Aorta (tissue), 5 donors: ENCODE measurements around the gene PDS5A. TPM values are rescaled to one million over a fixed set of nuclear protein-coding genes. Genes with fewer than 3 reads are reported as not detected.
"Not testable (repeated sequence)": the region's sequence is repeated elsewhere in the genome, so short reads cannot be mapped to it uniquely, and the experiment has no call there.

Source experiments
- ATAC-seq: fragments of 200-7000 bp; cut with Tn5 transposase; one replicate; pipeline ENCODE4 v1.9.1; 2022; ENCODE audit warnings: moderate library complexity; ENCODE audit not compliant: low FRiP score
- DNase-seq, 2 donors: peaks; one replicate each; pipeline ENCODE4 v3.0.0-alpha.2; 2020
- H3K27ac ChIP-seq, 2 donors: one replicate each; pipeline ENCODE4 v1.5.1; 2013; ENCODE audit warnings: low read length in 2 of 2, mild to moderate bottlenecking in 2 of 2, moderate library complexity in 2 of 2, control low read depth in 1 of 2, inconsistent platforms in 1 of 2, low read depth in 1 of 2
- H3K27me3 ChIP-seq, 2 donors: one replicate each; pipeline ENCODE4 v1.6.1; 2013; ENCODE audit warnings: control low read depth in 1 of 2, low read length in 1 of 2, mild to moderate bottlenecking in 1 of 2, moderate library complexity in 1 of 2; ENCODE audit not compliant: insufficient read depth in 2 of 2, control insufficient read depth in 1 of 2
- H3K36me3 ChIP-seq, 2 donors: one replicate each; pipeline ENCODE4 v1.6.1; 2013; ENCODE audit warnings: control low read depth in 1 of 2, low read length in 1 of 2, mild to moderate bottlenecking in 1 of 2; ENCODE audit not compliant: insufficient read depth in 2 of 2, control insufficient read depth in 1 of 2
- H3K4me1 ChIP-seq, 2 donors: one replicate each; pipeline ENCODE4 v1.6.1; 2013; ENCODE audit warnings: low read length in 2 of 2, control low read depth in 1 of 2, mild to moderate bottlenecking in 1 of 2, moderate library complexity in 1 of 2; ENCODE audit not compliant: insufficient read depth in 2 of 2, control insufficient read depth in 1 of 2
- H3K4me3 ChIP-seq, 2 donors: one replicate each; pipeline ENCODE4 v1.5.1; 2013; ENCODE audit warnings: low read length in 2 of 2, control low read depth in 1 of 2, mild to moderate bottlenecking in 1 of 2
- H3K9me3 ChIP-seq: one replicate; pipeline ENCODE4 v1.6.1; 2013; ENCODE audit warnings: mild to moderate bottlenecking, low read length; ENCODE audit not compliant: control insufficient read depth
- WGBS, 2 donors: extraction: QIAGEN DNeasy Blood & Tissue Kit; methylation state at CpG; one replicate each; pipeline ENCODE4 v1.1.7; 2013; 5-methylcytosine and 5-hydroxymethylcytosine counted together
- intact Hi-C, 2 donors: fragments of 100-400 bp; cut with DNase I; formaldehyde crosslinking; loops; one replicate each; pipeline versions ENCODE4 v1.14.2 to v1.15.0; 2022
- polyA plus RNA-seq, 2 donors: library from polyadenylated mRNA; stranded (reverse); fragments of 200-250 nt; gene quantifications; one replicate each; pipeline ENCODE4 v1.2.3, GENCODE V29; 2013
- total RNA-seq, 2 donors: library from RNA; stranded (reverse); fragmentation: NEBNext Ultra II Directional; extraction: Animal tissue kit (Norgen Biotek cat#: 25700); gene quantifications; one replicate each; pipeline ENCODE4 v1.2.1, GENCODE V29; 2021
- donor health status: healthy with polysubstance abuse.
- donor health status: Bipolar disorder and iron deficiency.
- donor health status: DM: no; HTN: no; CAD: no.
- donor health status: DM: no; HTN: no; CAD: no.
- donor health status: DM: yes; HTN: yes; CAD: no.

Gene PDS5A
- total and polyA plus RNA-seq, 4 donors: 13.8 to 73.3 (median 32.3) TPM

DNA sequence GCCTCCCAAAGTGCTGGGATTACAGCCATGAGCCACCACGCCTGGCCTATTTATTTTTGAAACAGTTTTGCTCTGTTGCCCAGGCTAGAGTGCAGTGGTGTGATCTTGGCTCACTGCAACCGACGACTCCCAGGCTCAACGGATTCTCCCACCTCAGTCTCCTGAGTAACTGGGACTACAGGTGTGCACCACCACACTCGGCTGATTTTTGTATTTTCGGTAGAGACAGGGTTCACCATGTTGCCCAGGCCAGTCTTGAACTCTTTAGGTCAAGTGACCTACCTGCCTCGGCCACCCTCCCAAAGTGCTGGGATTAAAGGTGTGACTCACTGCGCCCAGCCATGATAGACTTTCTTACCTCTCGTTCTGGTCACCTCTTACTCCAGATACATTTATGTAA, 155.8 kb downstream of the PDS5A start:
- Histone ChIP-seq H3K27me3 (no peaks in the 10 kb centered on the region), H3K4me3 (no peak overlapping the region), H3K27ac (no peak overlapping the region), H3K36me3 (no peaks in the 10 kb centered on the region), H3K9me3 (no peaks in the 10 kb centered on the region), H3K4me1 (no peaks in the 10 kb centered on the region)
- no peak for DNase-seq
- ATAC-seq: no peak
- intact Hi-C loops: no loop called here
- 96 to 99% methylated on average over 9 of the region's 9 CpGs for WGBS, 2 donors

- intact Hi-C loops: no loop called here
- no peak for DNase-seq
- 72 to 78% methylated on average over 5 of the region's 5 CpGs for WGBS, 2 donors
Measured at GRCh38 chr4:39820186-39820585, 157.5 kb downstream of the PDS5A start.

GRCh38 chr4:39818646-39819045, 159.1 kb downstream of the PDS5A start:
- H3K4me1 ChIP-seq: no peaks in the 10 kb centered on the region
- H3K27me3 ChIP-seq: no peaks in the 10 kb centered on the region
- 75 to 96% methylated on average over 5 of the region's 5 CpGs for WGBS, 2 donors
- intact Hi-C loops: no loop called here
- DNase-seq (no peak), ATAC-seq (no peak)
- no peak overlapping the region for H3K4me3 ChIP-seq
- H3K27ac ChIP-seq: no peak overlapping the region
- no peaks in the 10 kb centered on the region for H3K9me3 ChIP-seq
- no peaks in the 10 kb centered on the region for H3K36me3 ChIP-seq

More at GRCh38 chr4:39820186-39820585, 157.5 kb downstream of the PDS5A start:
- no peaks in the 10 kb centered on the region for H3K4me1 ChIP-seq
- no peaks in the 10 kb centered on the region for H3K27me3 ChIP-seq
- no peak overlapping the region for H3K4me3 ChIP-seq
- no peak overlapping the region for H3K27ac ChIP-seq
- no peaks in the 10 kb centered on the region for H3K9me3 ChIP-seq
- H3K36me3 ChIP-seq: no peaks in the 10 kb centered on the region
- ATAC-seq: no peak

GRCh38 chr4:39814403-39815185, 163.1 kb downstream of the PDS5A start:
- no peaks in the 10 kb centered on the region for H3K9me3 ChIP-seq
- H3K4me1 ChIP-seq: no peaks in the 10 kb centered on the region
- DNase-seq (no peak), ATAC-seq (no peak)
- H3K4me3 ChIP-seq: no peak overlapping the region
- intact Hi-C loops: no loop called here
- H3K27ac ChIP-seq: no peak overlapping the region
- WGBS, 2 donors: 80% methylated on average over 7 of the region's 7 CpGs
- H3K27me3 ChIP-seq: no peaks in the 10 kb centered on the region
- H3K36me3 ChIP-seq: no peaks in the 10 kb centered on the region

DNA sequence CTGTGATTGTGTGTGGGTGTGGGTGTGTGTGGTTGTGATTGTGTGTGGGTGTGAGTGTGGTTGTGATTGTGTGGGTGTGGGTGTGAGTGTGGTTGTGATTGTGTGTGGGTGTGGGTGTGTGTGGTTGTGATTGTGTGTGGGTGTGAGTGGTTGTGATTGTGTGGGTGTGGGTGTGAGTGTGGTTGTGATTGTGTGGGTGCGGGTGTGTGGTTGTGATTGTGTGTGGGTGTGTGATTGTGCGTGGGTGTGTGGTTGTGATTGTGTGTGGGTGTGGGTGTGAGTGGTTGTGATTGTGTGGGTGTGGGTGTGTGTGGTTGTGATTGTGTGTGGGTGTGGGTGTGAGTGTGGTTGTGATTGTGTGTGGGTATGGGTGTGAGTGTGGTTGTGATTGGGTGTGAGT, 163.9 kb downstream of the PDS5A start:
- H3K9me3 ChIP-seq, H3K27ac ChIP-seq, H3K4me3 ChIP-seq, H3K36me3 ChIP-seq, intact Hi-C loops, H3K27me3 ChIP-seq, H3K4me1 ChIP-seq, DNase-seq, ATAC-seq: not testable (repeated sequence)
- 42 to 56% methylated on average over 2 of the region's 2 CpGs for WGBS, 2 donors

GRCh38 chr4:39813033-39813432, 164.7 kb downstream of the PDS5A start:
- DNase-seq, H3K9me3 ChIP-seq, H3K4me1 ChIP-seq, H3K27me3 ChIP-seq, H3K36me3 ChIP-seq, H3K27ac ChIP-seq, intact Hi-C loops, H3K4me3 ChIP-seq, ATAC-seq: not testable (repeated sequence)
- WGBS, 2 donors: 0% methylated on average over 1 of the region's 1 CpG; no CpG with 5 or more reads in 1 of the 2 donors

DNA sequence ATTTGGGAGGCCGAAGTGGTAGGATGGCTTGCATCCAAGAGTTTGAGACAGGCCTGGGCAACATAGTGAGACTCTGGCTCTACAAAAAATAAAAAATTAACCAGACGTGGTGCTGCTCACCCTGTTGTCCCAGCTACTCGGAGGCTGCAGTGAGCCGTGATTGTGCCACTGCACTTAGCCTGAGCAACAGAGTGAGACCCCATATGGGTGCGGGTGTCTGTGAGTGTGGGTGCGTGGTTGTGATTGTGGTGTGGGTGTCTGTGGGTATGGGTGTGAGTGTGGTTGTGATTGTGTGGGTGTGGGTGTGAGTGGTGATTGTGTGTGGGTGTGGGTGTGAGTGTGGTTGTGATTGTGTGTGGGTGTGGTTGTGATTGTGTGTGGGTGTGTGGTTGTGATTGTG, 165.2 kb downstream of the PDS5A start:
- Histone ChIP-seq H3K4me3 (no peak overlapping the region), H3K27me3 (no peaks in the 10 kb centered on the region), H3K9me3 (no peaks in the 10 kb centered on the region), H3K4me1 (no peaks in the 10 kb centered on the region), H3K36me3 (no peaks in the 10 kb centered on the region), H3K27ac (no peak overlapping the region)
- DNase-seq (no peak), ATAC-seq (no peak)
- WGBS, 2 donors: 52 to 59% methylated on average over 6 of the region's 6 CpGs
- intact Hi-C loops: no loop called here

DNA sequence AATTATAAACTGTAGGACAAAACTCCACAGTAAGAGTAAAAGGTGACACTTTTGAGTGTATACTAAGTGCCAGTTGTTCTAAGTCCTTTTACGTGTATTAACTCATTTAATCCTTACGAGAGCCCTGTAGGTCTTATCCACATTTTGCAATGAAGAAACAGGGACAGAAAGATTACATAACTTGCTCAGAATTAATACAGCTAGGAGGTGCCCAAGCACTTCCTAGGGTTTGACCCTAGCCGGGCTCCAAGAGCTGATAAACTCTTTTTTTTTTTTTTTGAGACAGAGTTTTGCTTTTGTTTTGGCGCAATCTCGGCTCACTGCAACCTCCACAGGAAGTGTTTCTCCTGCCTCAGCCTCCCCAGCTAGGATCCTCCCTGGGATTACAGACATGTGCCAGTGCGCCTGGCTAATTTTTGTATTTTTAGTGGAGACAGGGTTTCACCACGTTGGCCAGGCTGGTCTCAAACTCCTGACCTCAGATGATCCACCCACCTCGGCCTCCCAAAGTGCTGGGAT, 169.4 kb downstream of the PDS5A start:
- DNase-seq: no peak
- Histone ChIP-seq H3K4me1 (no peaks in the 10 kb centered on the region), H3K36me3 (no peaks in the 10 kb centered on the region), H3K4me3 (no peak overlapping the region), H3K27me3 (no peaks in the 10 kb centered on the region), H3K9me3 (no peaks in the 10 kb centered on the region), H3K27ac (no peak overlapping the region)
- intact Hi-C loops: no loop called here
- ATAC-seq: no peak
- WGBS, 2 donors: 71 to 74% methylated on average over 8 of the region's 8 CpGs

GRCh38 chr4:39802005-39802404, 175.7 kb downstream of the PDS5A start:
- WGBS, 2 donors: 67 to 90% methylated on average over 4 of the region's 4 CpGs
- no peak for ATAC-seq
- no peaks in the 10 kb centered on the region for H3K36me3 ChIP-seq
- intact Hi-C loops: no loop called here
- no peaks in the 10 kb centered on the region for H3K9me3 ChIP-seq
- no peaks in the 10 kb centered on the region for H3K4me1 ChIP-seq
- no peak overlapping the region for H3K27ac ChIP-seq
- H3K27me3 ChIP-seq: no peaks in the 10 kb centered on the region
- no peak overlapping the region for H3K4me3 ChIP-seq
- no peak for DNase-seq
